HL-60 (cell line): ENCODE results near the gene IL27RA.
"Not testable (repeated sequence)": the region's sequence is repeated elsewhere in the genome, so short reads cannot be mapped to it uniquely, and the experiment has no call there.

Experiments
- GABPA ChIP-seq: IDR thresholded peaks from 2 replicates; pipeline ENCODE4 v1.6.1; 2012; ENCODE audit warnings: low read depth
- POLR2AphosphoS5 ChIP-seq: IDR thresholded peaks from 2 replicates; pipeline ENCODE4 v1.6.1; 2012; ENCODE audit warnings: low read depth
- SPI1 ChIP-seq: IDR thresholded peaks from 2 replicates; pipeline ENCODE4 v1.6.1; 2012; ENCODE audit warnings: low read depth, mild to moderate bottlenecking, borderline replicate concordance
- TF ChIP-seq, protein P1 (sequence below): IDR thresholded peaks from one replicate; pipeline ENCODE4 v1.5.1; 2011; ENCODE audit warnings: low read length, control low read depth, inconsistent platforms; ENCODE audit not compliant: insufficient read depth
- TF ChIP-seq, protein P2 (sequence below): IDR thresholded peaks from 2 replicates; pipeline ENCODE4 v1.6.1; 2012; ENCODE audit warnings: low read depth; ENCODE audit not compliant: insufficient replicate concordance

DNA sequence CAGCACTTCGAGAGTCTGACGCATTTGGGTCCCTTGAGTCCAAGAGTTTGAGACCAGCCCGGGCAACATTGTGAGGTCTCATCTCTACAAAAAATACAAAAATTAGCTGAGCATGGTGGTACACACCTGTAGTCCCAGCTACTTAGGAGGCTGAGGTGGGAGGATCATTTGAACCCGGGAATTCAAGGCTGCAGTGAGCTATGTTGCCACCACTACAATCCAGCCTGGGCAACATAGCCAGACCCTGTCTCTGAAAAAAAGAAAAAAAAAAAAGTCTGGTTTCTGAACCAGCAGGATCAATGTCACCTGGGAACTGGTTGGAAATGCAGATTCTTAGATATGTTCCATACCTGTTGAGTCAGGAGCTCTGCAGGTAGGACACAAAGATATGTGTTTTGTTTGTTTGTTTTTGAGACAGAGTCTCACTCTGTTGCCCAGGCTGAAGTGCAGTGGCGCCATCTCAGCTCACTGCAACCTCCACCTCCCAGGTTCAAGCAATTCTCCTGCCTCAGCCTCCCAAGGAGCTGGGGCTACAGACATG lies 4.8 kb upstream of the IL27RA start:
- TF ChIP-seq, protein P1, sequence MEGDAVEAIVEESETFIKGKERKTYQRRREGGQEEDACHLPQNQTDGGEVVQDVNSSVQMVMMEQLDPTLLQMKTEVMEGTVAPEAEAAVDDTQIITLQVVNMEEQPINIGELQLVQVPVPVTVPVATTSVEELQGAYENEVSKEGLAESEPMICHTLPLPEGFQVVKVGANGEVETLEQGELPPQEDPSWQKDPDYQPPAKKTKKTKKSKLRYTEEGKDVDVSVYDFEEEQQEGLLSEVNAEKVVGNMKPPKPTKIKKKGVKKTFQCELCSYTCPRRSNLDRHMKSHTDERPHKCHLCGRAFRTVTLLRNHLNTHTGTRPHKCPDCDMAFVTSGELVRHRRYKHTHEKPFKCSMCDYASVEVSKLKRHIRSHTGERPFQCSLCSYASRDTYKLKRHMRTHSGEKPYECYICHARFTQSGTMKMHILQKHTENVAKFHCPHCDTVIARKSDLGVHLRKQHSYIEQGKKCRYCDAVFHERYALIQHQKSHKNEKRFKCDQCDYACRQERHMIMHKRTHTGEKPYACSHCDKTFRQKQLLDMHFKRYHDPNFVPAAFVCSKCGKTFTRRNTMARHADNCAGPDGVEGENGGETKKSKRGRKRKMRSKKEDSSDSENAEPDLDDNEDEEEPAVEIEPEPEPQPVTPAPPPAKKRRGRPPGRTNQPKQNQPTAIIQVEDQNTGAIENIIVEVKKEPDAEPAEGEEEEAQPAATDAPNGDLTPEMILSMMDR = not testable (repeated sequence)
- not testable (repeated sequence) for TF ChIP-seq POLR2AphosphoS5, GABPA, SPI1
- TF ChIP-seq, protein P2, sequence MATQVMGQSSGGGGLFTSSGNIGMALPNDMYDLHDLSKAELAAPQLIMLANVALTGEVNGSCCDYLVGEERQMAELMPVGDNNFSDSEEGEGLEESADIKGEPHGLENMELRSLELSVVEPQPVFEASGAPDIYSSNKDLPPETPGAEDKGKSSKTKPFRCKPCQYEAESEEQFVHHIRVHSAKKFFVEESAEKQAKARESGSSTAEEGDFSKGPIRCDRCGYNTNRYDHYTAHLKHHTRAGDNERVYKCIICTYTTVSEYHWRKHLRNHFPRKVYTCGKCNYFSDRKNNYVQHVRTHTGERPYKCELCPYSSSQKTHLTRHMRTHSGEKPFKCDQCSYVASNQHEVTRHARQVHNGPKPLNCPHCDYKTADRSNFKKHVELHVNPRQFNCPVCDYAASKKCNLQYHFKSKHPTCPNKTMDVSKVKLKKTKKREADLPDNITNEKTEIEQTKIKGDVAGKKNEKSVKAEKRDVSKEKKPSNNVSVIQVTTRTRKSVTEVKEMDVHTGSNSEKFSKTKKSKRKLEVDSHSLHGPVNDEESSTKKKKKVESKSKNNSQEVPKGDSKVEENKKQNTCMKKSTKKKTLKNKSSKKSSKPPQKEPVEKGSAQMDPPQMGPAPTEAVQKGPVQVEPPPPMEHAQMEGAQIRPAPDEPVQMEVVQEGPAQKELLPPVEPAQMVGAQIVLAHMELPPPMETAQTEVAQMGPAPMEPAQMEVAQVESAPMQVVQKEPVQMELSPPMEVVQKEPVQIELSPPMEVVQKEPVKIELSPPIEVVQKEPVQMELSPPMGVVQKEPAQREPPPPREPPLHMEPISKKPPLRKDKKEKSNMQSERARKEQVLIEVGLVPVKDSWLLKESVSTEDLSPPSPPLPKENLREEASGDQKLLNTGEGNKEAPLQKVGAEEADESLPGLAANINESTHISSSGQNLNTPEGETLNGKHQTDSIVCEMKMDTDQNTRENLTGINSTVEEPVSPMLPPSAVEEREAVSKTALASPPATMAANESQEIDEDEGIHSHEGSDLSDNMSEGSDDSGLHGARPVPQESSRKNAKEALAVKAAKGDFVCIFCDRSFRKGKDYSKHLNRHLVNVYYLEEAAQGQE = not testable (repeated sequence)
